Measurements from ENCODE around the gene OLFM4.

DNA sequence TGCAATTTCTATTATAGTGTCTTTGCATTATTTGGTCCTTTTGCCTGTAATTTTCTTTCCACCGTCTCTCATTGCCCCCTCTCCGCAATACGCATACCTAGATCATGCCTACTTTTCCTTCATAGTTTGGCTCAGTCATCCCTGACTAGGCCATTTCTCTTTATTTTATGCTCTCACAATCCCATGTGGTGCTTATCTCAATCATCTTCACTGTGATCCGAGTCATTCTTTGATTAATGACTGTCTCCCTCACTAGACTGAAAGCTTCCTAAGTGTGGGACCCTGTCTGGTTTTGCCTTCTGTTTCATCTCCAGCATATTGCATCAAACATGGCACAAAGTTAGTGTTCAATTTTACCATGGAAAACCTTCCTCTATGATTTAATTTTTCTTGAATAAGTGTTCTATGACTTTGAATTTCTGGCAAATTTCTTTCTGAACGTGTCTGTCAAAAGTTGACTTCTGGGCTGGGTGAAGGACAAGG is 43.7 kb upstream of the OLFM4 start:
- TF ChIP-seq POLR2AphosphoS5 (IDR thresholded peaks at IDR 0.05) (no peak), POLR2A (IDR thresholded peaks at IDR 0.05) (no peak)
